GM12873 (cell line): ENCODE results near the gene MYO10.

ENCODE experiments used
- CTCF ChIP-seq: IDR thresholded peaks from 2 replicates; pipeline ENCODE4 v1.5.1; 2012; ENCODE audit warnings: low read depth, mild to moderate bottlenecking, moderate library complexity, low read length, control low read depth; ENCODE audit not compliant: insufficient read depth; ENCODE audit errors: missing control alignments

MYO10 gene

GRCh38 chr5:16936150-16936988 is at the start of gene MYO10:
TSS of gene MYO10 (minus strand) at chr5:16936288. CDS start at chr5:16935808, 480 bp downstream.
- TF ChIP-seq CTCF = no peak

- TF ChIP-seq CTCF = no peak
Measured at GRCh38 chr5:16983972-16984371, 47.9 kb upstream of the MYO10 start.

GRCh38 chr5:16983022-16983639 is 47.0 kb upstream of the MYO10 start:
- no peak for TF ChIP-seq CTCF

- TF ChIP-seq CTCF = no peak
Measured at GRCh38 chr5:16981700-16982099, 45.6 kb upstream of the MYO10 start.

GRCh38 chr5:16980983-16981382 is 44.9 kb upstream of the MYO10 start:
- no peak for TF ChIP-seq CTCF

GRCh38 chr5:16978296-16978695 is 42.2 kb upstream of the MYO10 start:
- no peak for TF ChIP-seq CTCF

- TF ChIP-seq CTCF = no peak
Measured at GRCh38 chr5:16976625-16977008, 40.5 kb upstream of the MYO10 start.
